ENCODE results near the gene LRRC25. TPM values are rescaled to one million over a fixed set of nuclear protein-coding genes. Genes with fewer than 3 reads are reported as not detected.

LRRC25 gene
- total and polyA plus RNA-seq, 2 donors (not counting 3 experiments of a cell fraction or from before 2014, with no cell fraction given) = not detected

- intact Hi-C loops (cut with micrococcal nuclease) = no loop called here
- ChIA-PET POLR2A (no interaction called here), CTCF (interaction anchor here (1.3 to 1.6 kb wide), 2 partner anchors 8 to 15 kb away, joined by 3 to 7 read pairs; no protein-coding TSS in a partner anchor)
Observed at GRCh38 chr19:18446145-18446810, 48.9 kb upstream of the LRRC25 start.

More at GRCh38 chr19:18446145-18446810, 48.9 kb upstream of the LRRC25 start:
- no peak for DNase-seq (ENCODE audit: low read depth, low spot score)
- no peak for TF ChIP-seq JUN (IDR thresholded peaks at IDR 0.05; ENCODE audit: borderline replicate concordance, insufficient read depth, insufficient read length, low read depth)
- no peak for TF ChIP-seq POLR2AphosphoS5 (IDR thresholded peaks at IDR 0.05; ENCODE audit: insufficient read depth, low read depth, low read length)
- no peak for TF ChIP-seq CTCF (IDR thresholded peaks at IDR 0.05; ENCODE audit: extremely low read depth in 1 of 2, insufficient read depth in 1 of 2, low read depth in 1 of 2, low read length in 2 of 2)
- no peak for TF ChIP-seq POLR2A (IDR thresholded peaks at IDR 0.05; ENCODE audit: low read depth, low read length)
- no peak for TF ChIP-seq EZH2 (IDR thresholded peaks at IDR 0.05; ENCODE audit: borderline replicate concordance, low read depth, low read length, severe bottlenecking)
- no peak for TF ChIP-seq GATA2 (IDR thresholded peaks at IDR 0.05; ENCODE audit: insufficient read depth, insufficient read length, low read depth, low read length)
- no peak for TF ChIP-seq MAX (IDR thresholded peaks at IDR 0.05; ENCODE audit: insufficient read depth, insufficient read length)
- no peak for TF ChIP-seq MYC (IDR thresholded peaks at IDR 0.05; ENCODE audit: low read depth, low read length)
- TF ChIP-seq FOS (IDR thresholded peaks at IDR 0.05; ENCODE audit: borderline replicate concordance, insufficient read depth, low read length) = no peak
- no peak for FAIRE-seq
- H3K4me1 ChIP-seq (ENCODE audit: control insufficient read depth, extremely low read depth, insufficient read depth, low read length) = no peaks in the 10 kb centered on the region
- no TSS peak for BruUV-seq (replicated peaks)
- H3K9me3 ChIP-seq (replicated peaks; ENCODE audit: control insufficient read depth, insufficient read depth, low read length) = no peaks in the 10 kb centered on the region
- dilution Hi-C loops (cut with MboI; ENCODE audit: extremely low pct_ligation_motif_present, low sequenced_read_pairs) = no loop called here
- no peak overlapping the region for H3K4me3 ChIP-seq (replicated peaks in 1 of 3; ENCODE audit: insufficient read depth in 1 of 3, low read depth in 1 of 3, low read length in 3 of 3)
- H3K79me2 ChIP-seq (ENCODE audit: control insufficient read depth, insufficient read depth, low read length) = no peaks in the 10 kb centered on the region
- H3K27me3 ChIP-seq (ENCODE audit: control insufficient read depth in 2 of 2, insufficient read depth in 2 of 2, low read length in 2 of 2) = no peaks in the 10 kb centered on the region
- H4K20me1 ChIP-seq (replicated peaks; ENCODE audit: control insufficient read depth, extremely low read depth, insufficient read depth, low read length) = no peaks in the 10 kb centered on the region
- no peak overlapping the region for H3K9ac ChIP-seq (replicated peaks; ENCODE audit: extremely low read depth, insufficient read depth, low read length)
- H3K9me1 ChIP-seq (replicated peaks; ENCODE audit: control insufficient read depth, extremely low read depth, insufficient read depth, low read length) = no peaks in the 10 kb centered on the region
- H2AFZ ChIP-seq (ENCODE audit: low read depth, low read length) = no peak overlapping the region
- H3K27ac ChIP-seq (ENCODE audit: insufficient read depth, low read depth, low read length) = no peak overlapping the region
- peaks cover 4 to 57% of the 10 kb centered on the region in 2 experiments for H3K36me3 ChIP-seq (ENCODE audit: control insufficient read depth in 2 of 2, extremely low read depth in 1 of 2, insufficient read depth in 2 of 2, low read length in 2 of 2)
- H3K4me2 ChIP-seq (ENCODE audit: insufficient read depth, low read length) = no peak overlapping the region

Measured in endothelial cell of umbilical vein (primary cell).